CD4-positive, alpha-beta T cell (primary cell): ENCODE results near the gene OMD. TPM values are rescaled to one million over a fixed set of nuclear protein-coding genes. Genes with fewer than 3 reads are reported as not detected.

Experiments
- ATAC-seq: fragments of 200-7000 bp; cut with Tn5 transposase; one replicate; pipeline ENCODE4 v1.10.0; 2022; ENCODE audit warnings: mild to moderate bottlenecking; ENCODE audit not compliant: poor library complexity
- CTCF ChIA-PET: fragments of 350-600 bp; sonication (Branson Sonifier 250); formaldehyde crosslinking; loops from one replicate; lab custom pipeline; 2021; ENCODE audit warnings: antibody characterized with exemption, inconsistent platforms; lab: Charles Lee
- POLR2A ChIA-PET: fragments of 350-600 bp; sonication (Branson Sonifier 250); formaldehyde crosslinking; loops from one replicate; lab custom pipeline; 2021; ENCODE audit warnings: antibody characterized with exemption, inconsistent platforms; lab: Charles Lee
- DNase-seq, 14 experiments: peaks; one replicate each; pipeline ENCODE4 v3.0.0-alpha.2; 2013 to 2020; ENCODE audit warnings: mixed read lengths in 2 of 14
- H3K27ac ChIP-seq, 2 donors: one replicate each; pipeline versions ENCODE4 v1.5.1 to v1.7.0; 2013; ENCODE audit warnings: low read length in 2 of 2, low read depth in 1 of 2, mild to moderate bottlenecking in 1 of 2
- H3K27me3 ChIP-seq, 2 experiments: 1 replicate in 1 of 2; 2 replicates in 1 of 2; pipeline versions ENCODE4 v1.6.1 to v1.7.0; 2013; ENCODE audit warnings: low read length in 2 of 2, control low read depth in 1 of 2, mild to moderate bottlenecking in 1 of 2, moderate library complexity in 1 of 2; ENCODE audit not compliant: insufficient read depth in 2 of 2, control insufficient read depth in 1 of 2
- H3K36me3 ChIP-seq: one replicate; pipeline ENCODE4 v1.6.1; 2013; ENCODE audit warnings: low read length, control low read depth; ENCODE audit not compliant: insufficient read depth
- H3K4me1 ChIP-seq: one replicate; pipeline ENCODE4 v1.6.1; 2013; ENCODE audit warnings: low read length, control low read depth; ENCODE audit not compliant: insufficient read depth
- H3K4me3 ChIP-seq: one replicate; pipeline ENCODE4 v1.5.1; 2013; ENCODE audit warnings: mild to moderate bottlenecking, low read length, moderate library complexity
- H3K9me3 ChIP-seq, 2 experiments: 1 replicate in 1 of 2; 2 replicates in 1 of 2; pipeline versions ENCODE4 v1.6.1 to v1.7.0; 2013; ENCODE audit warnings: low read length in 2 of 2, mild to moderate bottlenecking in 2 of 2, control low read depth in 1 of 2, moderate library complexity in 1 of 2; ENCODE audit not compliant: control insufficient read depth in 1 of 2, insufficient read depth in 1 of 2
- H3K27ac Mint-ChIP-seq: one replicate; pipeline ENCODE4 v1.8.0; 2020; ENCODE audit warnings: mixed read lengths
- H3K27me3 Mint-ChIP-seq: one replicate; pipeline ENCODE4 v1.8.0; 2021; ENCODE audit warnings: mixed read lengths
- H3K36me3 Mint-ChIP-seq: one replicate; pipeline ENCODE4 v1.8.0; 2021; ENCODE audit warnings: low read depth, mixed read lengths
- H3K4me1 Mint-ChIP-seq: one replicate; pipeline ENCODE4 v1.8.0; 2021; ENCODE audit warnings: low read depth, mixed read lengths
- H3K4me3 Mint-ChIP-seq: one replicate; pipeline ENCODE4 v1.8.0; 2020; ENCODE audit warnings: mild to moderate bottlenecking, mixed read lengths
- H3K9me3 Mint-ChIP-seq: one replicate; pipeline ENCODE4 v1.8.0; 2020; ENCODE audit warnings: mixed read lengths
- CTCF ChIP-seq: fragments of 200-600 bp; IDR thresholded peaks from one replicate; pipeline ENCODE4 v1.8.0; 2022; ENCODE audit warnings: antibody characterized with exemption, mild to moderate bottlenecking
- intact Hi-C, 2 experiments: fragments of 100-400 bp; cut with DNase I in 1 of 2; cut with micrococcal nuclease in 1 of 2; formaldehyde crosslinking; loops; one replicate each; pipeline versions ENCODE4 v1.15.1 to v1.9.0; 2023 to 2025; cut with DNase I, micrococcal nuclease
- total RNA-seq, 174 experiments: library from RNA in 2 of 174; stranded (reverse) in 2 of 174; gene quantifications; one replicate each; pipeline ENCODE4 v1.2.3 and lab custom pipeline; 2021 to 2026

The OMD gene
- total RNA-seq, 2 experiments from 2014 or later: not detected

DNA sequence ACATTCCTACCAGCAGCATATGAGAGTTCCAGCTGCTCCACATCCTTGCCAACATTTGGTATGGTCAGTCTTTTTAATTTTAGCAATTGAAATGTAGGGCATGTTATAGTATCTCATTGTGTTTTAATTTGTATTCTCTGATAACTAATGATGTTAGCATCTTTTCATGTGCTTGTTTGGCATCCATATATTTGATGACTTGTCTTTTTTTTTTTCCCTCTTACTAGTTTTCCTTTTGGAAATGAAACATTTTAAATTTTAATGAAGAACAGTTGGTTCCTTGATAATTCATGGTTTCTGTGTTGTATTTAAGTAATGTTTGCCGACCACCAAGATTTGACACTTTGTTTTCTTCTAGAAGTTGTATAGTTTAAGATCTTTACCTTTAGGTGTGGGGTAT, 28.7 kb downstream of the OMD start:
- no peaks in the 10 kb centered on the region for H3K36me3 ChIP-seq
- no peaks in the 10 kb centered on the region for H3K27me3 Mint-ChIP-seq
- ChIA-PET POLR2A (no interaction called here), CTCF (interaction anchor here (1.5 kb wide), 1 partner anchor 9 kb away, joined by 3 read pairs; the partner anchor contains the start of gene OGN)
- no peak overlapping the region for H3K27ac ChIP-seq
- no peak overlapping the region for H3K27ac Mint-ChIP-seq
- ATAC-seq (no peak), DNase-seq (no peak)
- H3K9me3 Mint-ChIP-seq: no peaks in the 10 kb centered on the region
- intact Hi-C loops: no loop called here
- no peaks in the 10 kb centered on the region for H3K4me1 ChIP-seq
- no peaks in the 10 kb centered on the region for H3K9me3 ChIP-seq
- no peak overlapping the region for H3K4me3 Mint-ChIP-seq
- H3K4me3 ChIP-seq: no peak overlapping the region
- no peaks in the 10 kb centered on the region for H3K27me3 ChIP-seq
- H3K4me1 Mint-ChIP-seq: no peaks in the 10 kb centered on the region
- TF ChIP-seq CTCF: no peak
- H3K36me3 Mint-ChIP-seq: no peaks in the 10 kb centered on the region

- Mint-ChIP-seq H3K4me3 (no peak overlapping the region), H3K4me1 (no peaks in the 10 kb centered on the region), H3K36me3 (no peaks in the 10 kb centered on the region), H3K9me3 (no peaks in the 10 kb centered on the region), H3K27me3 (no peaks in the 10 kb centered on the region), H3K27ac (no peak overlapping the region)
- H3K9me3 ChIP-seq: no peaks in the 10 kb centered on the region
- no peaks in the 10 kb centered on the region for H3K27me3 ChIP-seq
- no peak for ATAC-seq
- ChIA-PET CTCF (no interaction called here), POLR2A (no interaction called here)
- no peak for DNase-seq
- no peak for TF ChIP-seq CTCF
- no peak overlapping the region for H3K27ac ChIP-seq
- no peaks in the 10 kb centered on the region for H3K4me1 ChIP-seq
- H3K4me3 ChIP-seq: no peak overlapping the region
- intact Hi-C loops: no loop called here
- H3K36me3 ChIP-seq: no peaks in the 10 kb centered on the region
Measured at GRCh38 chr9:92393686-92394085, 30.6 kb downstream of the OMD start.

- intact Hi-C loops: no loop called here
- no peaks in the 10 kb centered on the region for H3K4me1 ChIP-seq
- TF ChIP-seq CTCF: no peak
- Mint-ChIP-seq H3K4me3 (no peak overlapping the region), H3K36me3 (no peaks in the 10 kb centered on the region), H3K27me3 (no peaks in the 10 kb centered on the region), H3K27ac (no peak overlapping the region), H3K9me3 (no peaks in the 10 kb centered on the region), H3K4me1 (no peaks in the 10 kb centered on the region)
- no peaks in the 10 kb centered on the region for H3K36me3 ChIP-seq
- H3K4me3 ChIP-seq: no peak overlapping the region
- POLR2A ChIA-PET: no interaction called here
- H3K9me3 ChIP-seq: no peaks in the 10 kb centered on the region
- no peak for DNase-seq
- no peak overlapping the region for H3K27ac ChIP-seq
- H3K27me3 ChIP-seq: no peaks in the 10 kb centered on the region
- CTCF ChIA-PET: no interaction called here
- no peak for ATAC-seq
Measured at GRCh38 chr9:92392690-92393089, 31.6 kb downstream of the OMD start.
